ENCODE results near the gene CDKN1A. TPM values are rescaled to one million over a fixed set of nuclear protein-coding genes. Genes with fewer than 3 reads are reported as not detected.

The CDKN1A gene
- total and polyA plus RNA-seq, 2 donors from 2014 or later: 46.4 to 66.2 TPM

DNA sequence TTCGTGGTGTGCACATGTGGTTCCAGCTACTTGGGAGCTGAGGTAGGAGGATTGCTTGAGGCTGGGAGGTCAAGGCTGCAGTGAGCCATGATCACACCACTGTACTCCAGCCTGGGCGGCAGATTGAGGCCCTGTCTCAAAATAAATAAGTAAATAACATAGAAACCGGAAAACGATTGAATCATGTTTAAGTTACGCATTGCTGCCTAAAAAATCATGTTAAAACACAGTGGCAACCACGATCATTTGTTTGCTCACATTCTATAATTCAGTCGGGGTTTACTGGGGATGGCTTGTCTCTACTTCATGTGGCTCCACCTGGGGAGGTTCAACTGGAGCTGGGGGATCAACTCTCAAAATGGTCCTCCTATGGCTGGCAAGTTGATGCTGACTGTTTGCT, 8.2 kb upstream of the CDKN1A start:
- DNase-seq (no peak), FAIRE-seq (no peak)
- TF ChIP-seq, protein P1, sequence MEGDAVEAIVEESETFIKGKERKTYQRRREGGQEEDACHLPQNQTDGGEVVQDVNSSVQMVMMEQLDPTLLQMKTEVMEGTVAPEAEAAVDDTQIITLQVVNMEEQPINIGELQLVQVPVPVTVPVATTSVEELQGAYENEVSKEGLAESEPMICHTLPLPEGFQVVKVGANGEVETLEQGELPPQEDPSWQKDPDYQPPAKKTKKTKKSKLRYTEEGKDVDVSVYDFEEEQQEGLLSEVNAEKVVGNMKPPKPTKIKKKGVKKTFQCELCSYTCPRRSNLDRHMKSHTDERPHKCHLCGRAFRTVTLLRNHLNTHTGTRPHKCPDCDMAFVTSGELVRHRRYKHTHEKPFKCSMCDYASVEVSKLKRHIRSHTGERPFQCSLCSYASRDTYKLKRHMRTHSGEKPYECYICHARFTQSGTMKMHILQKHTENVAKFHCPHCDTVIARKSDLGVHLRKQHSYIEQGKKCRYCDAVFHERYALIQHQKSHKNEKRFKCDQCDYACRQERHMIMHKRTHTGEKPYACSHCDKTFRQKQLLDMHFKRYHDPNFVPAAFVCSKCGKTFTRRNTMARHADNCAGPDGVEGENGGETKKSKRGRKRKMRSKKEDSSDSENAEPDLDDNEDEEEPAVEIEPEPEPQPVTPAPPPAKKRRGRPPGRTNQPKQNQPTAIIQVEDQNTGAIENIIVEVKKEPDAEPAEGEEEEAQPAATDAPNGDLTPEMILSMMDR (IDR thresholded peaks at IDR 0.05; ENCODE audit: borderline replicate concordance, extremely low read depth, insufficient read depth): no peak
- Histone ChIP-seq H3K4me1 (ENCODE audit: control insufficient read depth in 2 of 3, insufficient read depth in 2 of 3, low read depth in 1 of 3, low read length in 3 of 3) (peaks cover 0 to 12% (median 0%) of the 10 kb centered on the region in 3 donors), H3K36me3 (ENCODE audit: control insufficient read depth in 2 of 3, insufficient read depth in 3 of 3, low read length in 3 of 3) (no peaks in the 10 kb centered on the region), H3K27me3 (ENCODE audit: control insufficient read depth, insufficient read depth, low read length) (no peaks in the 10 kb centered on the region), H3K4me3 (ENCODE audit: low read length in 3 of 3) (no peak overlapping the region), H3K27ac (ENCODE audit: low read depth in 2 of 2, low read length in 2 of 2) (no peak overlapping the region), H3K9ac (ENCODE audit: low read length in 3 of 3) (no peak overlapping the region), H3K9me3 (ENCODE audit: control insufficient read depth in 2 of 3, insufficient read depth in 1 of 3, low read length in 3 of 3) (no peaks in the 10 kb centered on the region)
- intact Hi-C loops (cut with DNase I): no loop called here

DNA sequence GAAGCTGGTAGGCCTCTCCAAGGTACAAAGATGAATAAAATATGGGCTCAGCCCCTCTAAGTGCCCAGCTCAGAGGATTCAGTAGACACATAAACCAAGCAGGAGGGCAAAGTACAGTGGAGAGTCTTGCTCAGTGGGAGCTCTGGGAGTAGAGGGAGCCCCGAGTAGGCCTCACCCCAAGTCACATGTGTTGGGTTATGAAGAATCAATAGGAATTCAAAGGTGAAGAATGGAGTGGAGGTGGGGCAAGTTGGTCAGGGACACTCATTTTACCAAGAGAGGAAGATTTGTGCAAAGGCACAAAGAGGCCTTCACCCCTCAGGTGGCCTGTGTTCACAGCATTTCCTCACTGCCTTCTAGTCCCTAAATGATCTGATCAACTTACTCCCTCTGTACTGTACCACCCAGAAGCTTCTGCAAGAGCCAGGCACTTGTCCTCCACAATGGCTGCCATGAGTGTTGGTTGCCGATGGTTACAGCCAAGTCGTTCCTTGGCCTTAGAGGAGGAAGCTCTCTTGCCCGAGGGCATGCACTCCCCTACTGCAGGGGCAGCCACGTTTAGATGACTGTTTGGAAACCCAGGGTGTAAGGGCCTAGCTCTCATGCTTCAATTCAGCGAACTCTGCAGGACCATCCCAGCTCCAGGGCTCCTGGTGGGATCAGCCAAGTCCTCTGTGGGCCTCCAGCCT, 6.7 kb upstream of the CDKN1A start:
- Histone ChIP-seq H3K4me3 (ENCODE audit: low read length in 3 of 3) (no peak overlapping the region), H3K36me3 (ENCODE audit: control insufficient read depth in 2 of 3, insufficient read depth in 3 of 3, low read length in 3 of 3) (no peaks in the 10 kb centered on the region), H3K27ac (ENCODE audit: low read depth in 2 of 2, low read length in 2 of 2) (no peak overlapping the region), H3K27me3 (ENCODE audit: control insufficient read depth, insufficient read depth, low read length) (no peaks in the 10 kb centered on the region), H3K9ac (ENCODE audit: low read length in 3 of 3) (no peak overlapping the region), H3K9me3 (ENCODE audit: control insufficient read depth in 2 of 3, insufficient read depth in 1 of 3, low read length in 3 of 3) (no peaks in the 10 kb centered on the region), H3K4me1 (ENCODE audit: control insufficient read depth in 2 of 3, insufficient read depth in 2 of 3, low read depth in 1 of 3, low read length in 3 of 3) (peaks cover 0 to 5% (median 0%) of the 10 kb centered on the region in 3 donors)
- TF ChIP-seq, protein P1 (IDR thresholded peaks at IDR 0.05; ENCODE audit: borderline replicate concordance, extremely low read depth, insufficient read depth): no peak
- FAIRE-seq: no peak
- no peak for DNase-seq
- intact Hi-C loops (cut with DNase I): no loop called here

DNA sequence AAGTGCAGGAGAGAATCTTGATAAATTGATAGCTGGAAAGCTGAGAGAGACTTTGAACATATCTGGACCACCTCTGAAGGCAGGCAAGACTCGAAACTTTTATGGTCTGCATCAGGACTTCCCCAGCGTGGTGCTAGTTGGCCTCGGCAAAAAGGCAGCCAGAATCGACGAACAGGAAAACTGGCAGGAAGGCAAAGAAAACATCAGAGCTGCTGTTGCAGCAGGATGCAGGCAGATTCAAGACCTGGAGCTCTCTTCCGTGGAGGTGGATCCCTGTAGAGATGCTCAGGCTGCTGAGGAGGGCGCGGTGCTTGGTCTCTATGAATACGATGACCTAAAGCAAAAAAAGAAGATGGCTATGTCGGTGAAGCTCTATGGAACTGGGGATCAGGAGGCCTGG, 4.6 kb upstream of the CDKN1A start:
- H3K4me3 ChIP-seq (ENCODE audit: low read length in 3 of 3): no peak overlapping the region
- H3K27ac ChIP-seq (ENCODE audit: low read depth in 2 of 2, low read length in 2 of 2): no peak overlapping the region
- H3K9ac ChIP-seq (ENCODE audit: low read length in 3 of 3): no peak overlapping the region
- TF ChIP-seq, protein P1 (IDR thresholded peaks at IDR 0.05; ENCODE audit: borderline replicate concordance, extremely low read depth, insufficient read depth): no peak
- intact Hi-C loops (cut with DNase I): no loop called here
- H3K27me3 ChIP-seq (ENCODE audit: control insufficient read depth, insufficient read depth, low read length): no peaks in the 10 kb centered on the region
- DNase-seq (no peak), FAIRE-seq (no peak)
- H3K9me3 ChIP-seq (ENCODE audit: control insufficient read depth in 2 of 3, insufficient read depth in 1 of 3, low read length in 3 of 3): no peaks in the 10 kb centered on the region
- H3K36me3 ChIP-seq (ENCODE audit: control insufficient read depth in 2 of 3, insufficient read depth in 3 of 3, low read length in 3 of 3): no peaks in the 10 kb centered on the region
- H3K4me1 ChIP-seq (ENCODE audit: control insufficient read depth in 2 of 3, insufficient read depth in 2 of 3, low read depth in 1 of 3, low read length in 3 of 3): peaks cover 4 to 5% (median 4%) of the 10 kb centered on the region in 3 donors

Data from kidney (tissue), 14 donors.